ENCODE data around the gene FXN.
"Not testable (repeated sequence)": the region's sequence is repeated elsewhere in the genome, so short reads cannot be mapped to it uniquely, and the experiment has no call there.

Gene FXN

DNA sequence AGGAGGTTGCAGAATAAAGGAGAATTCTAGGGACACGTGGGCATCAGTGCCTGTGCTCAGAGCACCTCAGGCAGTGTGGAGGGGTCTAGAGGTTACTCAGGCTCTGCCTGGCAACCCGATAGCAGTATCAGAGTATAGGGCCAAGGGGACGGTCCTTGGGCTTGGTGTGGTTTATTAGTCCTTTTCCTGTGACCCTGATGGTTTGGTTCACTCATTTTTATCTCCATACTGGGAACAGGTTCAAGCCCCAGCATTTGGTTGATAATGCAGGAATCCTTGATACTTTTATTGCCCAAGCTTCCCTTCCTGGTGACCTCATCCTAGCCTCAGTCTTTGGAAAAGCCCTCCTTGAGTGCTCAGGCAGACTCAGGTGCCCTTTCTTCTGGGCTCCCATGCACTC lies 35.5 kb downstream of the FXN start:
- no peak for DNase-seq

DNA sequence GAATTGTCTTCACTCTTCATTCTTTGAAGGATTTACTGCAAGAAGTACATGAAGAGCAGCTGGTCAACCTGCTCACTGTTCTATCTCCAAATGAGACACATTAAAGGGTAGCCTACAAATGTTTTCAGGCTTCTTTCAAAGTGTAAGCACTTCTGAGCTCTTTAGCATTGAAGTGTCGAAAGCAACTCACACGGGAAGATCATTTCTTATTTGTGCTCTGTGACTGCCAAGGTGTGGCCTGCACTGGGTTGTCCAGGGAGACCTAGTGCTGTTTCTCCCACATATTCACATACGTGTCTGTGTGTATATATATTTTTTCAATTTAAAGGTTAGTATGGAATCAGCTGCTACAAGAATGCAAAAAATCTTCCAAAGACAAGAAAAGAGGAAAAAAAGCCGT lies 37.6 kb downstream of the FXN start:
- DNase-seq = no peak

DNA sequence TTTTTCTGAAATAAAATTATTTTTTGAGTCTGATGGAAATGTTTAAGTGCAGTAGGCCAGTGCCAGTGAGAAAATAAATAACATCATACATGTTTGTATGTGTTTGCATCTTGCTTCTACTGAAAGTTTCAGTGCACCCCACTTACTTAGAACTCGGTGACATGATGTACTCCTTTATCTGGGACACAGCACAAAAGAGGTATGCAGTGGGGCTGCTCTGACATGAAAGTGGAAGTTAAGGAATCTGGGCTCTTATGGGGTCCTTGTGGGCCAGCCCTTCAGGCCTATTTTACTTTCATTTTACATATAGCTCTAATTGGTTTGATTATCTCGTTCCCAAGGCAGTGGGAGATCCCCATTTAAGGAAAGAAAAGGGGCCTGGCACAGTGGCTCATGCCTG lies 39.2 kb downstream of the FXN start:
- DNase-seq = no peak

DNA sequence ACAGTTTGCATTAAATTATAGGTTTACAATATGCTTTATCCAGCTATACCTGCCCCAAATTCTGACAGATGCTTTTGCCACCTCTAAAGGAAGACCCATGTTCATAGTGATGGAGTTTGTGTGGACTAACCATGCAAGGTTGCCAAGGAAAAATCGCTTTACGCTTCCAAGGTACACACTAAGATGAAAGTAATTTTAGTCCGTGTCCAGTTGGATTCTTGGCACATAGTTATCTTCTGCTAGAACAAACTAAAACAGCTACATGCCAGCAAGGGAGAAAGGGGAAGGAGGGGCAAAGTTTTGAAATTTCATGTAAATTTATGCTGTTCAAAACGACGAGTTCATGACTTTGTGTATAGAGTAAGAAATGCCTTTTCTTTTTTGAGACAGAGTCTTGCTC lies 41.0 kb downstream of the FXN start:
- no peak for DNase-seq

DNA sequence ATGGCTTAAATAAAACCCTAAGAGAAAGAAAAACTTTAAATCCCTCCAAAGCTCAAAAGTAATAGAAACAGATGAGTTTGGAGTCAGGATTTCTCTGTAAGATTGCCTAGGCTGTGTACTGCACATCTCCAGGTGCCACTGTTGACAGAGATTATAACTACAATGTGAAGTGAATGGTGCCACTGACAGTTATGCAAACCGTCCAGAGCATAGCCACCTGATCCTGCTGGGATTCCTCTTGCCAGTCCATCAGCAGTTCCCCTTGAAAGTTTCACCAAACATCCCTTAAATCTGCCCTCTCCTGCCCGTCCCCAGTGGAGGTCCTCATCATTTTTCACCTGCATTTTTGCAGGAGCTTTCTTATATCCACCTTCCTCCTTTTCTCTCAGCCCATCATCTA lies 42.5 kb downstream of the FXN start:
- DNase-seq = no peak

DNA sequence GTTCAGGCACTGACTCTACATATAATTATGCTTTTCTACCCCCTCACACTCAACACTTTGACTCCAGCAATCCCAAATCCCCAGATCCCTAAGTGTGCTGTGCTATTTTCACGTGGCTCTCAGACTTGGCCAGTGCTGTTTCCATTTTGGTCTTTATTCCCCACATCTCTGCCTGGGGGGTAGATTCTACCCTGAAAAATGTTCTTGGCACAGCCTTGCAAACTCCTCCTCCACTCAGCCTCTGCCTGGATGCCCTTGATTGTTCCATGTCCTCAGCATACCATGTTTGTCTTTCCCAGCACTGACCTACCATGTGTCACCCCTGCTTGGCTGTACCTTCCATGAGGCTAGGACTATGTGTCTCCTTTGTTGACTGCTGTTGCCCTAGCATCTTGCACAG lies 43.0 kb downstream of the FXN start:
- DNase-seq = no peak

DNA sequence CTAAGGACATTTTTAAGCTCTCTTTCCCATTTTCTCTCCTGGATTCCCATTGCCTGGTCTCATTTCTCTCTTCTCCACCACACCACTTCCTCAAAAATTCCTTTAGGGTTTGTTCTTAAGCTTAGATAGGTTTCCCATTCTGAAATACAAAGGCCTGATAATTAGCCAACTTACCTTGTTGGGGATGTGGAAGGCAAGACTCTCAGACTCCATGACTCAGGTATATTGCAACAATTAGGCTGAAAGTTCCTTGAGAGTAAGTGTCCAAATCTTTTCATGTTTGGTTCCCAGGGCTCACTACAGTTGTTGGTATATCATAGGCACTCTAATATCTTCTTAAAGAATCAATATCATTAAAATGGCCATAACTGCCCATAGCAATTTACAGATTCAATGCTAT lies 43.6 kb downstream of the FXN start:
- no peak for DNase-seq

DNA sequence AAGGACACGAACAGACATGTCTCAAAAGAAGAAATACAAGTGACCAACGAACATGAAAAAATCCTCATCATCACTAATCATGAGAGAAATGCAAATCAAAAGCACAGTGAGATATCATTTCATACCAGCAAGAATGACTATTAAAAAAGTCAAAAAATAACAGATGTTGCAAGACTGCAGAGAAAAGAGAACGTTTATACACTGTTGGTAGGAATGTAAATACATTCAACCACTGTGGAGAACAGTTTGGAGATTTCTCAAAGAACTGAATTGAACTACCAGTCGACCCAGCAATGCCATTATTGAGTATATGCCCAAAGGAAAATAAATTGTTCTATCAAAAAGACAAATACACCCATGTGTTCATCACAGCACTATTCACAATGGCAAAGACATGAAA lies 45.7 kb downstream of the FXN start:
- DNase-seq = no peak

DNA sequence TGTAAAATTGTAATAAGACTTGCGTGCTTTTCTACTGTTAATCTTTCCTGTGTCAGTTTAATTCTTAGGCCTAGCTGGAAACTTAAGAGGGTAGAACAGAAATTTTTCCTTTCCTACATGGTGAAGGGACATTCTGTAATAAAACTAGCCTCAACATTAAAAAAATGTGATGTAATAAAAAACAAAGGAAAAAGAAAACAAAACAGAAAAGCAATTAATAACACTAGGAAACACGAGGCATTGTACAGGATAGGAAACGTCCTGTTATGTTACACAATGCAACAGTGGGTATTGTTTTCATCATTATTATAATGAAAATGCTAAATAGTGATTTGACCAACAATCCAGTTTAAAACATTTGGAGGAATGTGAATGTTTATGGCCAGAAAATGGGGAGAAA lies 47.8 kb downstream of the FXN start:
- no peak for DNase-seq

DNA sequence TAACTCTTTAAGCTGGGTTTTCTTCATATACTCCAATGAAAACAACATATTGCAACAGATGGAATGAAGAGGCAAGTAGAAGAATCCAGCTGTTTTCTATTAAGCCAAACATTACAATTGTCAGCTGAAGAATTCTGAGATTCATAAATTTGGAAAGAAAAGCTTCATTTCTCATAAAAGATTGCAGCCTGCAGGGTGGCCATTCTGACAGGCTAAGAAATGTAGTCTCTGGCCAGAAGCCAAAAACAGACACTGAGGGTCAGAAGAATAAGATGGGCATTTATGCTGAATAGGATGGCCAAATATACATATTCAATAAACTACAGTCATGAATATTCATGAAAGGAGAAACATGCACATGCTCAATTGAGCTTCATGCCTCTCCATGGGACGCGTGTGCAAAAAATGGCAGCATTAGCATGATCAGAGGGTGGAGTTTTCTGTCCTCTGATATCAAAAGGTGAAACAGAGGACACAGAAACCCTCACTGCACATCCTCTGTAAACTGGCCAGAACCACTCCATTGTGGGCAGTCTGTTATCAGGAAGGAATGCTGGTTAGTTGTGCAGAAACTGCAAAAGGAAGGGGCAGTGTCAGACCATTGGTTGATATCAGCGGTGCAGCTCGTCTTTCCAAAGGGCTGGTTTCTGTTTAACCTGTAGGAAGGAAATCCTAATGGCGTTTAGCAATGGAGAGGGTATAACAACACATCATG lies 50.2 kb downstream of the FXN start:
- DNase-seq = no peak

DNA sequence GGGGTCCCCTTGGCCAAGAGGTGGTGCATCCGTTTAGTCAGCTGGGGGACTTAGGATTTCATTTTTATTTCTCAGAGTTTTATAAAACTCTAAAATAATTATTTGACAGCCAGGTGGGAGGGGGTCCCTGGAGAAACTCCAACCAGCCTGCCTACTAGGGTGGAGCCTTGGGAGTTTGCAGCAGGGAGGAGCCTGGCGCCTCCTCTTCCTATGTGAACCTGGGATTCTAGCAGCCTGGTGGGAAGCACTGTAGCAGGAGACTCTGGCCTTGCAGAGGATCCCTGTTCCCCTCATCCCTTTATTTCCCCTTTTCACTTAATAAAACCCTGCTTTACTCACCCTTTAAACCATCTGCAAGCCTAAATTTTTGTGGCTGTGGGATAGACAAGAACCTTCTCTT lies 50.8 kb downstream of the FXN start:
- DNase-seq = no peak

DNA sequence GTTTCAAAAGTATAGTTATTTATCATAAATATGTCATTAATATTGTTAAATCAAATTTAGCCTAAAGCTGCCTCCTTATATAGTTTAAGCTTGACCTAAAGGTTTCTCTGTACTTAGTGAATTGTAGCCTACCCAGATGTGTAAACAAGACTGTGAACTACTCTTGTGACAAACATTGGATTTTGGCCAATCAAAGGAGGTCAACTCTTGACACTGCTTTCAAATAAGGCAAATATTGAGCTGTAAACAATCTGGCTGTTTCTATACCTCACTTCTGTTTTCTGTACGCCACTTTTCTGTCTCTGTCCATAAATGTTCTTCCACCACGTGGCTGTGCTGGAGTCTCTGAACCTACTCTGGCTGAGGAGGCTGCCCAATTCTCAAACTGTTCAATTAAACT lies 51.2 kb downstream of the FXN start:
- no peak for DNase-seq

DNA sequence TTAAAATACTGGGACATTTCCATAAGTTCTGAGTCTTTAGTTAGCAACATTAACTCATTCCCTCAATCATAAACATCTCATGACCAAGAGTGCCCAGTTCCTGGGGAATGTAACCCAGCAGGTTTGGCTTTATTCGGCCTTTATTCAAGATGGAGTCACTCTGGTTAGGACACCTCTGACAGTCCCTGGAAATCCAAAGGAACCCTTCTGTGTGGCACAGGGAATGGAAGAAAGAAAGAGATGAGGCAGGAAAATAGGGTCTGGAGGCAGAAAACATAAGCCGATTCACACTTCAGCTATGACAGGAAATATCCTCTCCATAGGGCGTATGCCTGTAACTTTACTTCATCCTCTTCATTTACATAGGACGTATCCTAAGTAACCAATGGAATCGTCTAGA lies 53.5 kb downstream of the FXN start:
- DNase-seq = no peak

DNA sequence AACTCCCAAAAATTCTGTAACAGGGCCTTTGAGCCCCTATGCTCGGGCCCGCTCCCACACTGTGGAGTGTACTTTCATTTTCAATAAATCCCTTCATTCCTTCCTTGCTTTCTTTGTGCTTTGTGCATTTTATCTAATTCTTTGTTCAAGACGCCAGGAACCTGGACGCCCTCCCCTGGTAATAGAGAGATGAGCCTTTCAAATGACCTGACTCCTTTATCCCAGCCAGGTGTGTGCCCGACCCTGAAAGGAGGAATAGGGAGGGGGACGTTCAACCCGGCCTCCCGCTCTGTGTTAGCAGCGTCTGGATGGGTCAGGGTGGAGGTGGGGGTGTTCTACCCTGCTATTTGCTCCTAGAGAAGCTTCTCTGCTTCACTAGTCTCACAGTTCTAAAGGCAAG lies 53.9 kb downstream of the FXN start:
- no peak for DNase-seq

DNA sequence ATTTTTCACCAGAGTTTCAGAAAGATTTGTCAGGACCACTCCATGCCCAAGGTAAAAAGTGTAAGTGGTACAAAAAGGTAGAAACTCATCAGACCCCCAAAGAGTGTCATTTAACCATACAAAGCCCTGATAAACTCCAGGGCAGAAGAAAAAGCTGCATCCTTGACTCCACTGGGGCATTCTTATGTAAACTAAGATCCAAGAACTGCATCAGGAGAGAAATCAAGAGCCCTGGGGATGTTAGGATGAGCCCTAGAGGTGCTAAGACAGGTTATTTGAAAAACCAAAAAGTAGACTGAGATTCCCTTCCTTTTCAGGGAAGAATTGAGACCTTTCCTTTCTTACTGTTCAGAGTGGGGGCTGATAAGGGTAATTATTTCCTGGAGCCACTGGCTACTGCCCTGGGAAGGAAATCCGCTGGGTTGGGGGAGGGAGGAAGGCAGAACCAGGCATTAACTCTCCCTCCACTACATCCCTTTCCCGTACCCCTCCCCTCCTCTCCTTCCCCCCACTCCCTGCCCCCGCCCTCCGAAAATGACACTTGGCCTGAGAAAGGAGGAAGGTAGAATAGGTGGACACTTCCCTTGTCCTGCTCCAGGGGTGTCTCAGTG lies 54.7 kb downstream of the FXN start:
- DNase-seq = no peak

DNA sequence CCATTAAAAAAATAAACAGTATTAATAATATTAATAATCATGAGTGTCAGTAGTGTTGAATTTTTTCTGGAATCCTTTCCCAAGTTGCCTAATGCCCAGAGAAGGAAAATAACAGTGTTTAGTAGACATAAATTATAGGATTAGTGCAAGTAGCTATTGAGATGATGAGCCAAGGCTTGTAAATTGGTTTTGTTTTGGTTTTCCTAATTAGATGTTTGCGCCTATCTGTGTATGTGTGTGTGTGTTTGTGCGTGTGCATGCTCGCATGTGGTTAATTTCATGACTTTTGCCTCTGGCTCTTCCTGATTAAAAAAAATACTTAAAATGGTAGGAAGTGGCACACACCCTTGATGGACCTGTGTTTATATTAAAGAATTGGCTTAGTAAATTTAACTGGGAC lies 55.4 kb downstream of the FXN start:
- no peak for DNase-seq

DNA sequence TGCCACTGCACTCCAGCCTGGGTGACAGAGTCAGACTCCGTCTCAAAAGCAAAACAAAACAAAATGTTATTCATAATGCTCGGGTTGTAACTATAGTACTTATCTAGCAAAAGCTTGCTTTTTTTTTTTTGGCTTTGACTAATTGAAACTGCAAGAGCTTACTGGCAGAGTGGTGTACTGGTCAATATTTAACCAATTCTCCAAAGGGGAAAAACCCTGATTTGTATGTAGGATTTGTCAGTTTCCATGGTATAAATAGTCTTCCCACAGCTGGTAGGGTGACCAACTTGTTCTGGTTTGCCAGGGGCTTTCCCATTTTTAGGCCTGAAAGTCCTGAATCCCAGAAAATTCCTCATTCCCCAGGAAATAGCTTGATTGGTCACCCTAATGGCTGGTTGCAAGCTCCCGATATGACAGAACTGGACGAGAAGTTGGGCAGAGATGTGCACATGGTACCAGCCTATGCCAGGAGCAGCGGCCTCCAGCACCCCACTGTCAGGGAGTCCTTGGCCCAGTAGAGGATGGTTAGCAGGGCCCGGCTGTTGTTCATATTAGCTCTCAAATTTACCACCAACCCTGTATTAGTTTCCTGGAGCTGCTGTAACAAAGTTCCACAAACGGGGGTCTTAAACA lies 58.0 kb downstream of the FXN start:
- DNase-seq = no peak

DNA sequence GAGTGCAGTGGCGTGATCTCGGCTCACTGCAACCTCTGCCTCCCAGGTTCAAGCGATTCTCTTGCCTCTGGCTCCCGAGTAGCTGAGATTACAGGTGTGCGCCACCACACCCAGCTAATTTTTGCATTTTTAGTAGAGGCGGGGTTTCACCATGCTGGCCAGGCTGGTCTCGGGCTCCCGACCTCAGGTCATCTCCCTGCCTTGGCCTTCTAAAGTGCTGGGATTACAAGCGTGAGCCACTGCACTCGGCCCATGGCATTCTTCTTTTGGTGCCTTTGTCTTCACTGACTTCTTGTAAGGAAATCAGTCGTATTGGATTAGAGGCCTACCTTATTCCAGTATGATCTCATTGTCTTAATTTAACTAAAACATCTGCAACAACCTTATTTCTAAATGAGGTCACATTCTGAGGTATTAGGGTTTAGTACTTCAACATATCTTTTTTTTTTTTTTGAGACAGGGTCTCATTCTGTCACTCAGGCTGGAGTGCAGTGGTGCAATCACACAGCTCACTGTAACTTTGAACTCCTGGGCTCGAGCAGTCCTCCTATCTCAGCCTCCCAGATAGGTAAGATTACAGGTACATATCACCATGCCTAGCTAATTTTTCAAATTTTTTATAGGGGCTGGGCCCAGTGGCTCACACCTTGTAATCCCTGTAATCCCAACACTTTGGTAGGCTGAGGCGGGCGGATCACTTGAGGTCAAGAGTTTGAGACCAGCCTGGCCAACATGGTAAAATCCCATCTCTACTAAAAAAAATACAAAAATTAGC lies 59.0 kb downstream of the FXN start:
- DNase-seq = not testable (repeated sequence)

DNA sequence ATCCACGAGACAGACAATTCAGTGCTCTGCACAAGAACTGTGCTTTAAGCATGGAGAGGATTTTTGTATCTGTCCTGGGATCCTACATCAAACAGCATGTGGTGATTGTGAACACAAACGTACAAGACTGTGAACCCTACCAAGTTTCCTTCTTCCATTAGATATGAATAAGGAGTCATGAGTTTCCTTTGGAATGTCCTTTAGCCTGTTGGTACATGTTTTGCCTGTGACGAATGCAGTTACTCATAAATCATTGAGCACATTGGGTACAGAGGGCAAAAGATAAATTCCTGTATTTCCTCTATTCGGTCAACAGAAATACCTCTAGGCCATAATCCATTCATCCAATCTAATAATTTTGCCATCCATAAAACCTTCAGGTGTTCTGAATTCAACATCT lies 61.5 kb downstream of the FXN start:
- DNase-seq = no peak

DNA sequence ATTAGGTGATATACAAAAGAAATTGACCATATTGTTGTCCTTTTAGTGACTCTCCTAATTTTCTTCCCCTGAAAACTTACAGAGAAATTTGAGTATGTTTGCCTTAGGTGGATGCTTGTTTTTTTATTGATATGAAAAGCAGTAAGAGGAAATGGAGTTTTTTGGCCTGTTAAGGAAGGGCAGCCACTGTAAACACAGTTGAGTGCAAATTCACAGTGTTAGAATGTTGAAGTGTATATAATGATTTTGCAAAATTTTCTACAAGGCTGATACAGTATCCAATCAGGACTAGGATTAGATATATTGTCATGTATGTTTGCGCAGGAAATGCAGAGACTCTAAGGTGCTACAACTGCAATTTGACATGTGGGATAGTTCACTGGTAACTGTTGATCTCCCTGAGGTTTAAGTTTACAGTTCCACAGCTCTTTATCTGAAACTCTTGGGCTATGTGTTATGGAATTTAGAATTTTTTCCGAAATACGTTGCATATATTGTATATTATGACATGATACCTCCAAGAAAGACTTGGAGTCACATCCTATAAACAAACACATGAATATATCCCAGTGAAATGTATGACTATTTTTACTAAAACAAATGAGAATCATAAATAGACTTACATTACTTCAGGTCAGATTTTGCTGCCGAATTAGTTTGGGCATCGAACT lies 62.5 kb downstream of the FXN start:
- no peak for DNase-seq

DNA sequence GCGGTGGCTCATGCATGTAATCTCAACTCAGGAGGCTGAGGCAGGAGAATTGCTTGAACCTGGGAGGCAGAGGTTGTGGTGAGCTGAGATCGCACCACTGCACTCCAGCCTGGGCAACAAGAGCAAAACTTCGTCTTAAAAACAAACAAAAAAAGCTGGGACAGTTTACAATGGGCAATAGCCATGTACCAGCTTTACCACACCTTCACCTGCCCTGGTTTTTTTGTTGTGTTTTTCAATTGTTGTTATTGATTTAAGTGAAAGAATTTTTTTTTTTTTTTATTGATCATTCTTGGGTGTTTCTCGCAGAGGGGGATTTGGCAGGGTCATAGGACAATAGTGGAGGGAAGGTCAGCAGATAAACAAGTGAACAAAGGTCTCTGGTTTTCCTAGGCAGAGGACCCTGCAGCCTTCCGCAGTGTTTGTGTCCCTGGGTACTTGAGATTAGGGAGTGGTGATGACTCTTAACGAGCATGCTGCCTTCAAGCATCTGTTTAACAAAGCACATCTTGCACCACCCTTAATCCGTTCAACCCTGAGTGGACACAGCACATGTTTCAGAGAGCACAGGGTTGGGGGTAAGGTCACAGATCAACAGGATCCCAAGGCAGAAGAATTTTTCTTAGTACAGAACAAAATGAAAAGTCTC lies 67.9 kb downstream of the FXN start:
- not testable (repeated sequence) for DNase-seq

DNA sequence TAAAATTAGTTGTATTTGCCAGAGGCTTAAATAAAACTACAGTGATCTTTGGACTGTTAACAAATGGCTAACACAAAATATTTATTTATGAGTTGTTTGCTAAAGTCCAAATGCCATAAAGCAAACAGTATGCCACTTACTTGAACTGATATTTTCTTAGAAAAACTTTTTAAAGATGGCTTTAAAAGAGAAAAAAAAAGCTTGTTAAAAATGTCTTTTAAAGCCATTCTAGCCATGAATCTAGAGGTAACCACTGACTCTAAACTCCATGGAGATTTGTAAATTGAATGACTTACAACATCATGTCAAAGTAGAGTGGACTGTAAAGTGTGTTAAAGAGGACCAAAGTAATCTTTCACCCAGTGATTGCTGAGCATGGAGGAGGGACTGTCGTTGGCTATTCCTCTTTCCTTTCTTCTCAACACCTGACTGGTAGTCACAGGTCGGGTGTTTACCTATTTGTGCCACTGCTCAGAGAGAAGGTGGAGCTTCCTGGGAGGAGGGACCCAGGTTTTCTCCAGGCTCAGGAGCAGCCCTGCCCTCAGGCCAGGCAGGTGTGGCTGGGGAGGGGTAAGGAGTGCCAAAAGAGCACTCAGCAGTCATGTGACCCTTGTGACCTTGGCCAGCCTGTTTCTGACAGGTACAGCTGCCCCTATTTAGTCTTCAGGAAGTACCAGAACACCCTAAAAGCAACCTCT lies 69.4 kb downstream of the FXN start:
- no peak for DNase-seq

Data from stimulated activated CD4-positive, alpha-beta T cell treated with anti-CD3 and anti-CD28 coated beads, Interleukin-4, amount 100 ng/mL, for 1 hour (primary cell).